SK-N-SH (cell line): ENCODE data around the gene FASLG. TPM values are rescaled to one million over a fixed set of nuclear protein-coding genes. Genes with fewer than 3 reads are reported as not detected.

Experiments
- CTCF ChIA-PET: fragments of 300-600, 350-600 bp; formaldehyde crosslinking; extraction: SDS; loops from one replicate; lab custom pipeline; 2021; lab: Yijun Ruan, JAX
- POLR2A ChIA-PET: fragments of 350-600 bp; sonication (Branson Sonifier 250); formaldehyde crosslinking; extraction: SDS; loops from one replicate; lab custom pipeline; 2020; ENCODE audit warnings: antibody characterized with exemption, inconsistent platforms; lab: Yijun Ruan, JAX
- DNase-seq: peaks from one replicate; pipeline ENCODE4 v3.0.0; 2012
- H2AFZ ChIP-seq: fragments of 200-600 bp; sonication (generic); 2 replicates; pipeline ENCODE4 v1.8.1; 2016; ENCODE audit warnings: antibody characterized with exemption, mild to moderate bottlenecking, low read depth
- H3F3A ChIP-seq: fragments of 200-600 bp; sonication (generic); replicated peaks from 2 replicates; pipeline ENCODE3; 2016; ENCODE audit warnings: antibody characterized with exemption, mild to moderate bottlenecking; ENCODE audit not compliant: insufficient read depth
- H3K27ac ChIP-seq, 2 experiments: fragments of 200-500 bp in 1 of 2; fragments of 200-600 bp in 1 of 2; sonication (Bioruptor generic) in 1 of 2; sonication (generic), shearing (Covaris generic) in 1 of 2; 2 replicates each; pipeline versions ENCODE4 v1.5.1 to v1.6.1; 2014 to 2016; ENCODE audit warnings: low read depth in 2 of 2, inconsistent platforms in 1 of 2, low read length in 1 of 2, mild to moderate bottlenecking in 1 of 2, mixed read lengths in 1 of 2
- H3K27me3 ChIP-seq: fragments of 200-600 bp; sonication (generic), shearing (Covaris generic); 2 replicates; pipeline ENCODE4 v1.6.1; 2016; ENCODE audit warnings: mixed run types; ENCODE audit not compliant: insufficient read depth
- H3K36me3 ChIP-seq, 2 experiments: fragments of 200-500 bp in 1 of 2; fragments of 200-600 bp in 1 of 2; sonication (Bioruptor generic) in 1 of 2; sonication (generic) in 1 of 2; replicated peaks in 1 of 2; 2 replicates each; pipeline versions ENCODE3 to v1.5.1; 2014 to 2016; ENCODE audit warnings: low read length in 1 of 2, mild to moderate bottlenecking in 1 of 2; ENCODE audit not compliant: insufficient read depth in 2 of 2, control insufficient read depth in 1 of 2
- H3K4me1 ChIP-seq, 2 experiments: fragments of 200-500 bp in 1 of 2; fragments of 200-600 bp in 1 of 2; sonication (Bioruptor generic) in 1 of 2; sonication (generic), shearing (Covaris generic) in 1 of 2; 2 replicates each; pipeline versions ENCODE4 v1.5.1 to v1.6.1; 2014 to 2016; ENCODE audit warnings: low read depth in 1 of 2, low read length in 1 of 2, mixed run types in 1 of 2; ENCODE audit not compliant: insufficient read depth in 2 of 2, control insufficient read depth in 1 of 2
- H3K4me2 ChIP-seq: fragments of 200-600 bp; sonication (generic), shearing (Covaris generic); 2 replicates; pipeline ENCODE4 v1.6.1; 2017; ENCODE audit warnings: mixed run types
- H3K4me3 ChIP-seq, 2 experiments: fragments of 200-500 bp in 1 of 2; fragments of 200-600 bp in 1 of 2; sonication (Bioruptor generic) in 1 of 2; sonication (generic), shearing (Covaris generic) in 1 of 2; 2 replicates each; pipeline versions ENCODE4 v1.5.1 to v1.8.1; 2014 to 2016; ENCODE audit warnings: low read depth in 2 of 2, inconsistent platforms in 1 of 2, low read length in 1 of 2, mild to moderate bottlenecking in 1 of 2, mixed read lengths in 1 of 2, moderate library complexity in 1 of 2
- H3K79me2 ChIP-seq: fragments of 200-600 bp; sonication (generic); 2 replicates; pipeline ENCODE4 v1.8.1; 2017; ENCODE audit warnings: mild to moderate bottlenecking; ENCODE audit not compliant: insufficient read depth
- H3K9ac ChIP-seq: fragments of 200-600 bp; sonication (generic); 2 replicates; pipeline ENCODE4 v1.6.1; 2017; ENCODE audit warnings: mixed run types
- H3K9me2 ChIP-seq: fragments of 200-600 bp; sonication (generic); 2 replicates; pipeline ENCODE4 v1.6.1; 2017; ENCODE audit warnings: mixed run types
- H3K9me3 ChIP-seq: fragments of 200-600 bp; sonication (generic); 2 replicates; pipeline ENCODE4 v1.6.1; 2017; ENCODE audit warnings: mixed run types, mild to moderate bottlenecking, moderate library complexity
- H4K20me1 ChIP-seq: fragments of 200-600 bp; sonication (generic); 2 replicates; pipeline ENCODE4 v1.6.1; 2017; ENCODE audit warnings: mild to moderate bottlenecking, mixed run types; ENCODE audit not compliant: insufficient read depth
- CTCF ChIP-seq: fragments of 200-600 bp; sonication (generic); IDR thresholded peaks from 2 replicates; pipeline ENCODE4 v1.6.1; 2017; ENCODE audit warnings: antibody characterized with exemption, mild to moderate bottlenecking, moderate library complexity
- EP300 ChIP-seq, 2 experiments: IDR thresholded peaks; 2 replicates each; pipeline versions ENCODE4 v1.4.0 to v1.6.1; 2012; ENCODE audit warnings: borderline replicate concordance in 1 of 2, low read depth in 1 of 2, low read length in 1 of 2
- FOXM1 ChIP-seq: IDR thresholded peaks from 2 replicates; pipeline ENCODE4 v1.4.0; 2012; ENCODE audit warnings: low read depth, mild to moderate bottlenecking
- GABPA ChIP-seq: IDR thresholded peaks from 2 replicates; pipeline ENCODE4 v1.4.0; 2012; ENCODE audit warnings: low read depth, mild to moderate bottlenecking
- IRF3 ChIP-seq: fragments of 150-350 bp; IDR thresholded peaks from 2 replicates; pipeline ENCODE4 v1.6.1; 2016; ENCODE audit warnings: mild to moderate bottlenecking, low read depth, low read length
- MAX ChIP-seq: IDR thresholded peaks from 2 replicates; pipeline ENCODE4 v1.4.0; 2012; ENCODE audit warnings: low read depth
- MEF2A ChIP-seq: IDR thresholded peaks from 2 replicates; pipeline ENCODE4 v1.4.0; 2012; ENCODE audit warnings: low read depth, borderline replicate concordance
- NFIC ChIP-seq: IDR thresholded peaks from 2 replicates; pipeline ENCODE4 v1.4.0; 2012; ENCODE audit warnings: borderline replicate concordance
- NRF1 ChIP-seq: IDR thresholded peaks from 2 replicates; pipeline ENCODE4 v1.6.1; 2012; ENCODE audit warnings: low read depth, mild to moderate bottlenecking, low read length
- POLR2AphosphoS5 ChIP-seq: IDR thresholded peaks from 2 replicates; pipeline ENCODE4 v1.6.1; 2012; ENCODE audit warnings: low read depth, low read length
- RXRA ChIP-seq: IDR thresholded peaks from 2 replicates; pipeline ENCODE4 v1.4.0; 2012; ENCODE audit warnings: low read depth, mild to moderate bottlenecking, borderline replicate concordance
- TEAD4 ChIP-seq: IDR thresholded peaks from 2 replicates; pipeline ENCODE4 v1.4.0; 2012; ENCODE audit warnings: mild to moderate bottlenecking, borderline replicate concordance; ENCODE audit not compliant: insufficient read depth
- WGBS: methylation state at CpG from one replicate; pipeline ENCODE4 v1.1.6; 2017; ENCODE audit warnings: low lambda C conversion rate; 5-methylcytosine and 5-hydroxymethylcytosine counted together
- polyA plus RNA-seq, 3 experiments: library from polyadenylated mRNA; depleted of rRNA; stranded (reverse); fragments of >200 nt; gene quantifications; 2 replicates each; pipeline ENCODE4 v1.2.3, GENCODE V29; 2012
- TF ChIP-seq, protein P1 (sequence below): IDR thresholded peaks from 2 replicates; pipeline ENCODE4 v1.6.1; 2012; ENCODE audit warnings: mild to moderate bottlenecking, low read depth, low read length, moderate library complexity
- TF ChIP-seq, protein P2 (sequence below): fragments of 150-350 bp; IDR thresholded peaks from 2 replicates; pipeline ENCODE4 v1.6.1; 2017; ENCODE audit warnings: antibody characterized with exemption, low read length, low read depth, borderline replicate concordance

The FASLG gene
- polyA plus RNA-seq, 1 of the 3 experiments (the other 2 are of a cell fraction): not detected

DNA sequence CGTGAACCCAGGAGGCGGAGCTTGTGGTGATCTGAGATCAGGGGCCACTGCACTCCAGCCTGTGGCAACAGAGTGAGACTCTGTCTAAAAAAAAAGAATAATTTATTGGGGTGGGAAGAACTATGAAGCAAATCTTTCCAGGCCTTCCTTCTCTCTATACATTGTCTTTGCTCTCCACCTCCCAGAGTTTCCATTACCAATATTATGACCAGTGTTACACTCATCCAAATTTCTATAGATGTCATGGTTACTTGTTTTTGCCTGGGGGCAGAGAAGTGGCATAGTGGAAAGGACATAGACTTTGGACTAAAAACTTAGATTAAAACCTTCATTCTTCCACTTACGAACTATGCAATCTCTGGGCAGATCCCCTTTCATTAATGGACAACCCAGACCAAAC is 10.1 kb downstream of the FASLG start:
- POLR2A ChIA-PET: no interaction called here

More for the DNA sequence above, 10.1 kb downstream of the FASLG start:
- DNase-seq: no peak
- Histone ChIP-seq H3K4me2 (no peak overlapping the region), H3K79me2 (no peaks in the 10 kb centered on the region), H3F3A (no peaks in the 10 kb centered on the region), H4K20me1 (no peaks in the 10 kb centered on the region), H3K4me1 (no peaks in the 10 kb centered on the region; a peak in 1 of 4 replicates), H3K9ac (no peak overlapping the region), H3K27me3 (no peaks in the 10 kb centered on the region), H2AFZ (no peak overlapping the region), H3K4me3 (no peak overlapping the region), H3K9me2 (no peaks in the 10 kb centered on the region), H3K27ac (no peak overlapping the region), H3K36me3 (no peaks in the 10 kb centered on the region), H3K9me3 (no peaks in the 10 kb centered on the region)
- TF ChIP-seq NRF1 (no peak), EP300 (IDR thresholded peaks at IDR 0.05; ENCODE audit: borderline replicate concordance in 1 of 2, low read depth in 1 of 2, low read length in 1 of 2) (no peak), RXRA (no peak), NFIC (no peak), FOXM1 (no peak), MAX (no peak), IRF3 (no peak), GABPA (no peak), POLR2AphosphoS5 (no peak), CTCF (no peak), TEAD4 (no peak), MEF2A (no peak)
- TF ChIP-seq, protein P1, sequence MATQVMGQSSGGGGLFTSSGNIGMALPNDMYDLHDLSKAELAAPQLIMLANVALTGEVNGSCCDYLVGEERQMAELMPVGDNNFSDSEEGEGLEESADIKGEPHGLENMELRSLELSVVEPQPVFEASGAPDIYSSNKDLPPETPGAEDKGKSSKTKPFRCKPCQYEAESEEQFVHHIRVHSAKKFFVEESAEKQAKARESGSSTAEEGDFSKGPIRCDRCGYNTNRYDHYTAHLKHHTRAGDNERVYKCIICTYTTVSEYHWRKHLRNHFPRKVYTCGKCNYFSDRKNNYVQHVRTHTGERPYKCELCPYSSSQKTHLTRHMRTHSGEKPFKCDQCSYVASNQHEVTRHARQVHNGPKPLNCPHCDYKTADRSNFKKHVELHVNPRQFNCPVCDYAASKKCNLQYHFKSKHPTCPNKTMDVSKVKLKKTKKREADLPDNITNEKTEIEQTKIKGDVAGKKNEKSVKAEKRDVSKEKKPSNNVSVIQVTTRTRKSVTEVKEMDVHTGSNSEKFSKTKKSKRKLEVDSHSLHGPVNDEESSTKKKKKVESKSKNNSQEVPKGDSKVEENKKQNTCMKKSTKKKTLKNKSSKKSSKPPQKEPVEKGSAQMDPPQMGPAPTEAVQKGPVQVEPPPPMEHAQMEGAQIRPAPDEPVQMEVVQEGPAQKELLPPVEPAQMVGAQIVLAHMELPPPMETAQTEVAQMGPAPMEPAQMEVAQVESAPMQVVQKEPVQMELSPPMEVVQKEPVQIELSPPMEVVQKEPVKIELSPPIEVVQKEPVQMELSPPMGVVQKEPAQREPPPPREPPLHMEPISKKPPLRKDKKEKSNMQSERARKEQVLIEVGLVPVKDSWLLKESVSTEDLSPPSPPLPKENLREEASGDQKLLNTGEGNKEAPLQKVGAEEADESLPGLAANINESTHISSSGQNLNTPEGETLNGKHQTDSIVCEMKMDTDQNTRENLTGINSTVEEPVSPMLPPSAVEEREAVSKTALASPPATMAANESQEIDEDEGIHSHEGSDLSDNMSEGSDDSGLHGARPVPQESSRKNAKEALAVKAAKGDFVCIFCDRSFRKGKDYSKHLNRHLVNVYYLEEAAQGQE: no peak
- TF ChIP-seq, protein P2, sequence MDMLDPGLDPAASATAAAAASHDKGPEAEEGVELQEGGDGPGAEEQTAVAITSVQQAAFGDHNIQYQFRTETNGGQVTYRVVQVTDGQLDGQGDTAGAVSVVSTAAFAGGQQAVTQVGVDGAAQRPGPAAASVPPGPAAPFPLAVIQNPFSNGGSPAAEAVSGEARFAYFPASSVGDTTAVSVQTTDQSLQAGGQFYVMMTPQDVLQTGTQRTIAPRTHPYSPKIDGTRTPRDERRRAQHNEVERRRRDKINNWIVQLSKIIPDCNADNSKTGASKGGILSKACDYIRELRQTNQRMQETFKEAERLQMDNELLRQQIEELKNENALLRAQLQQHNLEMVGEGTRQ: no peak
- CTCF ChIA-PET: no interaction called here
- 85% methylated on average over 3 of the region's 3 CpGs for WGBS
